KMS-11 (cell line): Measurements from ENCODE around the gene USH2A.

ENCODE experiments used
- H2AFZ ChIP-seq: fragments of 200-600 bp; sonication (generic); 2 replicates; pipeline ENCODE4 v1.6.1; 2016; ENCODE audit warnings: antibody characterized with exemption, mixed run types, low read depth
- H3K27ac ChIP-seq: fragments of 200-600 bp; sonication (generic); 2 replicates; pipeline ENCODE4 v1.6.1; 2016; ENCODE audit warnings: mild to moderate bottlenecking, mixed run types
- H3K27me3 ChIP-seq: fragments of 200-600 bp; sonication (generic); 2 replicates; pipeline ENCODE4 v1.6.1; 2017; ENCODE audit warnings: mild to moderate bottlenecking, low read depth, mixed run types, moderate library complexity; ENCODE audit not compliant: insufficient read depth
- H3K36me3 ChIP-seq: fragments of 200-600 bp; sonication (generic); 2 replicates; pipeline ENCODE4 v1.6.1; 2017; ENCODE audit warnings: mild to moderate bottlenecking, mixed run types; ENCODE audit not compliant: insufficient read depth
- H3K4me1 ChIP-seq: fragments of 200-600 bp; sonication (generic); 2 replicates; pipeline ENCODE4 v1.6.1; 2016; ENCODE audit warnings: mild to moderate bottlenecking, low read depth, mixed run types; ENCODE audit not compliant: poor library complexity, severe bottlenecking
- H3K4me2 ChIP-seq: fragments of 200-600 bp; sonication (generic); 2 replicates; pipeline ENCODE4 v1.7.0; 2016; ENCODE audit warnings: mild to moderate bottlenecking, mixed run types
- H3K4me3 ChIP-seq: fragments of 200-600 bp; sonication (generic); IDR thresholded peaks from 2 replicates; pipeline ENCODE4 v1.6.1; 2017; ENCODE audit warnings: low read depth, low read length, mixed read lengths; ENCODE audit not compliant: insufficient read depth
- H3K79me2 ChIP-seq: fragments of 200-600 bp; sonication (generic); 2 replicates; pipeline ENCODE4 v1.6.1; 2016; ENCODE audit warnings: low read depth, mixed run types; ENCODE audit not compliant: insufficient read depth
- H3K9ac ChIP-seq: fragments of 200-600 bp; sonication (generic); 2 replicates; pipeline ENCODE4 v1.6.1; 2016; ENCODE audit warnings: mild to moderate bottlenecking, mixed run types
- H4K20me1 ChIP-seq: fragments of 200-600 bp; sonication (generic); 2 replicates; pipeline ENCODE4 v1.6.1; 2016; ENCODE audit warnings: mild to moderate bottlenecking, mixed run types; ENCODE audit not compliant: insufficient read depth
- CTCF ChIP-seq: fragments of 200-600 bp; sonication (generic); conservative IDR thresholded peaks from 2 replicates; pipeline ENCODE4 v1.6.1; 2017; ENCODE audit warnings: low read depth, mild to moderate bottlenecking, antibody characterized with exemption, low read length, moderate library complexity, mixed read lengths

USH2A gene

GRCh38 chr1:215767761-215768160 lies 655.5 kb downstream of the USH2A start:
- H4K20me1 ChIP-seq, result no peaks in the 10 kb centered on the region
- TF ChIP-seq CTCF, result no peak
- no peak overlapping the region for H2AFZ ChIP-seq
- no peaks in the 10 kb centered on the region for H3K79me2 ChIP-seq
- no peaks in the 10 kb centered on the region for H3K27me3 ChIP-seq
- no peak overlapping the region for H3K4me3 ChIP-seq
- H3K27ac ChIP-seq, result no peak overlapping the region
- no peaks in the 10 kb centered on the region for H3K36me3 ChIP-seq
- H3K4me2 ChIP-seq, result no peak overlapping the region
- H3K4me1 ChIP-seq, result no peaks in the 10 kb centered on the region
- no peak overlapping the region for H3K9ac ChIP-seq

GRCh38 chr1:215766521-215766920 lies 656.7 kb downstream of the USH2A start:
- TF ChIP-seq CTCF, result no peak
- no peaks in the 10 kb centered on the region for H3K36me3 ChIP-seq
- H3K4me2 ChIP-seq, result no peak overlapping the region
- H3K4me3 ChIP-seq, result no peak overlapping the region
- no peak overlapping the region for H3K9ac ChIP-seq
- no peak overlapping the region for H2AFZ ChIP-seq
- no peaks in the 10 kb centered on the region for H3K79me2 ChIP-seq
- H3K4me1 ChIP-seq, result no peaks in the 10 kb centered on the region
- no peaks in the 10 kb centered on the region for H4K20me1 ChIP-seq
- no peaks in the 10 kb centered on the region for H3K27me3 ChIP-seq
- H3K27ac ChIP-seq, result no peak overlapping the region

- TF ChIP-seq CTCF, result no peak
- Histone ChIP-seq H3K4me3 (no peak overlapping the region), H3K36me3 (no peaks in the 10 kb centered on the region), H3K4me1 (no peaks in the 10 kb centered on the region), H2AFZ (no peak overlapping the region), H3K27ac (no peak overlapping the region), H3K4me2 (no peak overlapping the region), H3K79me2 (no peaks in the 10 kb centered on the region), H3K27me3 (no peaks in the 10 kb centered on the region), H3K9ac (no peak overlapping the region), H4K20me1 (no peaks in the 10 kb centered on the region)
Measured at GRCh38 chr1:215765833-215766232, 657.4 kb downstream of the USH2A start.

- Histone ChIP-seq H3K27ac (no peak overlapping the region), H3K36me3 (no peaks in the 10 kb centered on the region), H3K4me3 (no peak overlapping the region), H3K4me2 (no peak overlapping the region), H3K9ac (no peak overlapping the region), H2AFZ (no peak overlapping the region), H4K20me1 (no peaks in the 10 kb centered on the region), H3K4me1 (no peaks in the 10 kb centered on the region), H3K79me2 (no peaks in the 10 kb centered on the region), H3K27me3 (no peaks in the 10 kb centered on the region)
- TF ChIP-seq CTCF, result no peak
Measured at GRCh38 chr1:215761446-215761845, 661.8 kb downstream of the USH2A start.
